ENCODE results near the gene UGT2B10. TPM values are rescaled to one million over a fixed set of nuclear protein-coding genes. Genes with fewer than 3 reads are reported as not detected.

UGT2B10 gene
- total and polyA plus RNA-seq, 2 of the 13 experiments (the other 11 are each of a cell fraction or from before 2014, with no cell fraction given): 107 to 148 TPM

GRCh38 chr4:68872643-68873502 lies 57.1 kb downstream of the UGT2B10 start (continued):
- TF ChIP-seq ZNF362 (CRISPR knock-in tag; IDR thresholded peaks at IDR 0.05; ENCODE audit: borderline replicate concordance) (no peak), KDM6A (CRISPR knock-in tag; IDR thresholded peaks at IDR 0.05; ENCODE audit: low read depth) (no peak), ZNF841 (CRISPR knock-in tag; IDR thresholded peaks at IDR 0.05; ENCODE audit: borderline replicate concordance) (no peak), SKIL (CRISPR knock-in tag; IDR thresholded peaks at IDR 0.05; ENCODE audit: borderline replicate concordance) (no peak), ELF3 (CRISPR knock-in tag; IDR thresholded peaks at IDR 0.05) (no peak), ZNF333 (CRISPR knock-in tag; IDR thresholded peaks at IDR 0.05; ENCODE audit: borderline replicate concordance) (no peak), BORCS8-MEF2B (CRISPR knock-in tag; IDR thresholded peaks at IDR 0.05) (no peak), CHD4 (IDR thresholded peaks at IDR 0.05; ENCODE audit: borderline replicate concordance, low read length) (no peak; the same call in 1 of the 2 replicates), ZNF710 (CRISPR knock-in tag; IDR thresholded peaks at IDR 0.05; ENCODE audit: borderline replicate concordance) (no peak), MLXIP (CRISPR knock-in tag; IDR thresholded peaks at IDR 0.05; ENCODE audit: borderline replicate concordance) (no peak), NCOA2 (CRISPR knock-in tag; IDR thresholded peaks at IDR 0.05) (0 out of 2 replicates have a peak, but pooled peaks have one; percentile 49), KLF12 (CRISPR knock-in tag; IDR thresholded peaks at IDR 0.05; ENCODE audit: borderline replicate concordance) (no peak), ZNF770 (CRISPR knock-in tag; IDR thresholded peaks at IDR 0.05) (no peak), ZNF503 (CRISPR knock-in tag; IDR thresholded peaks at IDR 0.05) (no peak; the same call in 1 of the 2 replicates), HDAC6 (IDR thresholded peaks at IDR 0.05; ENCODE audit: low read depth, low read length) (no peak)
